Esophagus muscularis mucosa (tissue), 4 donors: ENCODE measurements around the gene TBC1D5.

Experiments used
- CTCF ChIP-seq, 3 experiments: fragments of 200-600 bp in 2 of 3; fragments of 450-650 bp in 1 of 3; sonication (generic) in 2 of 3; IDR thresholded peaks; one replicate each; pipeline ENCODE4 v1.5.1; 2017 to 2019; ENCODE audit warnings: antibody characterized with exemption in 3 of 3, mild to moderate bottlenecking in 2 of 3, moderate library complexity in 1 of 3
- EP300 ChIP-seq: sonication (generic); formaldehyde crosslinking; IDR thresholded peaks from one replicate; pipeline ENCODE4 v1.6.1; 2017; ENCODE audit warnings: antibody characterized with exemption
- POLR2AphosphoS5 ChIP-seq, 2 donors: sonication (generic); formaldehyde crosslinking; IDR thresholded peaks; one replicate each; pipeline ENCODE4 v1.6.1; 2017; ENCODE audit warnings: antibody characterized with exemption in 2 of 2

DNA sequence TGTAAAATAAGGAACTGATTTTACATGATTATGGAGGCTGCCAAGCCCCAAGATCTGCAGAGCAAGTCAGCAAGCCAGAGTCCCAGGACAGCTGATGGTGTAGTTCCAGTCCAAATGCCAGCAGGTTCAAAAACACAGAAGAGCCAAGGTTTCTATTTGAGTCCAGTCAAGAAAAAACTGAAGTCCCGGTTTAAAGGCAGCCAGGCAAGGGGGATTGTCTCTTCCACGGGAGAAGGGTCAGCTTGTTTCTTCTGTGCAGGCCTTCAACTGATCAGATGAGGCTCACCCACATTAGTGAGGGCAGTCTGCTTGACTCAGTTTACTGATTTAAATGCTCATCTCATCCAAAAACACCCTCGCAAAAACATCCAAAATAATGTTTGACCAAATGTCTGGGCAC is 611.5 kb downstream of the TBC1D5 start:
- TF ChIP-seq POLR2AphosphoS5 (IDR thresholded peaks at IDR 0.05) (no peak), CTCF (IDR thresholded peaks at IDR 0.05) (no peak), EP300 (no peak)
